Measurements from ENCODE around the gene SRCAP.

The SRCAP gene

DNA sequence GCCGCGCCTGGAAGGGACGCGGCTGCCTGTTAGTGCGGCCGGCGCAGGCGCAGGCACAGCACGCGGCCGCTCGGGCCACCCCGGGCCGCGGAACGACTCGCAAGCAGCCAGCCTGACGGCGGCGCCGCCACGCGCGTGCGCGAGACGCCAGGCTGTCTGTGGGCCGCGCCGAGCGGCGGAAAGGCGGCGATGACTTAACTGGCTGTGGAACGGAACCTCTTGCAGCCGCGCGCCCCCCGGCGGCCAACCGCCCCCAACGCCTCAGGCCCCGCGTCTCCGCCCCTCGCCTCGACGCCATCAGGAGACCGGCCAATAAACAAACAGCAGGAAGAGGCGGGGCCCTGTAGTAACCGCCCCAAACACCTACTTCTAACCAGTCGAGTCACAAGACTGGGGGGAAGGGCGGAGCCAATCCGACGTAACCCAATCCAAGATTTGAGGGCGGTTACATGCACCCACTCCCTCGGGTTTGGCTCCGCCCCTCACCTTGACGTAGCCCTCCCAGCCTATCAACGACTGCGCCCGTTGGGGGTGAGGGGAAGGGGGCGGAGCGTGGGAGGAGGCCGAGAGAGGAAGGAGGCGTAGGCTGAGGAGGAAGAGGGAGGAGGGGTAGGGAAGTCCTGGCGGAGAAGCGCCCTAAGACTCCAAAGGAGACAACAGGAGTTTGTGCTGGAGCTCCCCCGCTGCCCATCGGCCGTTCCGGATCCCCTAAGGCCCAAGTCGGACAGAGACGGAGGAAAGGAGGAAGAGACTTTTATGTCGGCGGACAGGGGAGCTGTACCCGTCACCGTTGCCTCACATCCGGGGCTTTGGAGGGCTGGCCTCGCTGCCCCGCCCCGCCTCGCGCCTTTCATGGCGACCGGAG lies 40.9 kb upstream of the SRCAP start, which contains the start of gene FBRS:
Gene FBRS, plus strand, starts transcription at position 566 of the 865 bp plus-strand sequence. CDS start 1,088 bp downstream, outside the sequence.
- ChIA-PET POLR2A (interaction anchor here (0.7 to 2.0 kb wide), 7 partner anchors 8 to 229 kb away, joined by 3 to 7 read pairs (median 3); partner anchors contain the start of genes DCTPP1, PRR14 and ZNF764), CTCF (interaction anchor here (0.7 to 4.3 kb wide), 15 partner anchors 8 to 567 kb away, joined by 3 to 64 read pairs (median 4); partner anchors contain the start of gene TBX6)
- DNase-seq (ENCODE audit: extremely low spot score): peak; percentile 96
- TF ChIP-seq, protein P1, sequence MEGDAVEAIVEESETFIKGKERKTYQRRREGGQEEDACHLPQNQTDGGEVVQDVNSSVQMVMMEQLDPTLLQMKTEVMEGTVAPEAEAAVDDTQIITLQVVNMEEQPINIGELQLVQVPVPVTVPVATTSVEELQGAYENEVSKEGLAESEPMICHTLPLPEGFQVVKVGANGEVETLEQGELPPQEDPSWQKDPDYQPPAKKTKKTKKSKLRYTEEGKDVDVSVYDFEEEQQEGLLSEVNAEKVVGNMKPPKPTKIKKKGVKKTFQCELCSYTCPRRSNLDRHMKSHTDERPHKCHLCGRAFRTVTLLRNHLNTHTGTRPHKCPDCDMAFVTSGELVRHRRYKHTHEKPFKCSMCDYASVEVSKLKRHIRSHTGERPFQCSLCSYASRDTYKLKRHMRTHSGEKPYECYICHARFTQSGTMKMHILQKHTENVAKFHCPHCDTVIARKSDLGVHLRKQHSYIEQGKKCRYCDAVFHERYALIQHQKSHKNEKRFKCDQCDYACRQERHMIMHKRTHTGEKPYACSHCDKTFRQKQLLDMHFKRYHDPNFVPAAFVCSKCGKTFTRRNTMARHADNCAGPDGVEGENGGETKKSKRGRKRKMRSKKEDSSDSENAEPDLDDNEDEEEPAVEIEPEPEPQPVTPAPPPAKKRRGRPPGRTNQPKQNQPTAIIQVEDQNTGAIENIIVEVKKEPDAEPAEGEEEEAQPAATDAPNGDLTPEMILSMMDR (IDR thresholded peaks at IDR 0.05; ENCODE audit: control extremely low read depth, extremely low read depth, low read depth, missing control alignments): peak; percentile 89

DNA sequence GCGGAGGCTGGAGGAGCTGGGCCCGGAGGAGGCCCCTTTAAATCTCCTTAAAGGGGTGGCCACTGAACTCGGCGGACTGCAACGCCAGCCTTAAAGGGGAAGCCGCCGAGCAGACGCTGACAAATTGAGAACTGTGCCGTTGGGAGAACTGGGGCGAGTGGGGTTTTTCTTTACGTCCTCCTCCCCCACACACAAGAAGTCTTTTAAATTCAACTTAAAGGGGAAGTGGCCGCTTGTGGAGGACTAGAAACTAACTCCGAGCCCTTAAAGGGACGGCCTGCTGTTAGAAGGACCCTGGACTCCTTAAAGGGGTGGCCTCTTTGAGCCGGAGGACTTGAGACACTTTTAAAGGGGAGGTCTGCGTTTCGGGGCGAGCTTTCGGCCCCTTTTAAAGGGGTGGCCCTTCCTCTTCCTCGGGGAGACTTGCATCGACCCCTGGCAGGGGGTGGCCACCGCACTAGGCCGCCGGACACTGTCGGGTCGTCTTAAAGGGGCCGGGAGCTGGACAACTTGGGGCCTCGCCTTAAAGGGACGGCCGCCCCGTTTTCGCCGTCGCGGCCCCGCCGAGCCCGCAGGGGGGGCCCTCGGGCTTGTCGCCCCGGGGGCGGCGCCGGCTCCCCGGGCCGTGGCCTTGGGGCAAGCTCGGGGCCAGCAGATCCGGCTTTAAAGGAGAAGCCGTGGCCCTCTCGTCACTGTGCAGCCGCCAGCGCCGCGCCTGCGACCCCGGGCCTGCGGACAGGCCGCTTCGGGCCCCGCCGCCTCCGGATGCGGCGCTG lies 40.1 kb upstream of the SRCAP start:
- TF ChIP-seq, protein P1 (IDR thresholded peaks at IDR 0.05; ENCODE audit: control extremely low read depth, extremely low read depth, low read depth, missing control alignments): peak; percentile 41
- ChIA-PET POLR2A (interaction anchor here (0.5 to 2.0 kb wide), 12 partner anchors 9 to 864 kb away, joined by 3 to 7 read pairs (median 3); partner anchors contain the start of genes DCTPP1, PRR14 and ZNF764), CTCF (interaction anchor here (0.7 to 4.3 kb wide), 17 partner anchors 8 to 567 kb away, joined by 3 to 64 read pairs (median 4); partner anchors contain the start of genes PHKG2, PRR14 and TBX6)
- peak; percentile 86 for DNase-seq (ENCODE audit: extremely low spot score)

DNA sequence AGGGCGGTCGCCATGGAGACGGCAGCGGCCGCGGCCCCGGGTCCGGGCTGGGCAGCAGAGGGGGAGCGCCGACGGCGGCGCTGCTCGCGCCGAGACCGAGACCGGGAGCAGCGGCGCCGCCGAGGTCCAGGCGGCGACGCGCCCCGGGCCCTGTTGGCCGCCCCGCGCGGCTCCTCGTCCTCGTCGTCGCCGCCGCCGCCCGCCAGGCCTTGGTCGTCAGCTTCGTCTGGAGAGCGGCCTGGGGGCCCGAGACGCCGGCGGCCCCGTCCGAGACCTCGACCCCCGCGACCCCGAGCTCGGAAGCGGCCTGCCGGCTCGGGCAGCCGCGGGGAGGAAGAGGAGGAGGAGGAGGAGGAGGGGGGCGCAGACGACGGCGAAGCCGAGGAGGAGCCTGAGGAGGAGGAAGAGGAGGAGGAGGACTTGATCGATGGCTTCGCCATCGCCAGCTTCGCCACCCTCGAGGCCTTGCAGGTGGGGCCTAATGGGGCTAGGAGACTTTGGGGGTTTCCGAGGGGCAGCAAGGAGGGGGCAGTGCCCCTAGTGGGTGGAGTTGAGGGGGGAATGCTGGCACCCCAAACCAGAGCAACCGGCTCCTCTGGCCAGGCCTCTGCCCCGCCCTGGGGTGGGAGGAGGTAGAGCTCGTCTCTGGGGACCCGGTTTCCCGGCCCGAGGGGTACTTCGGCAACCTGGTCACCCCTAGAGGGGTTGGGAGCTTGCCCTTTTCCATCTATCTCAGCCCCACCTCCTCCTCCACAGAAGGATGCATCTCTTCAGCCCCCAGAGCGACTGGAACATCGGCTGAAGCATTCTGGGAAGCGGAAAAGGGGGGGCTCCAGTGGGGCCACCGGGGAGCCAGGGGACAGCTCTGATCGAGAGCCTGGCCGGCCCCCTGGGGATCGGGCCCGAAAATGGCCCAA lies 39.2 kb upstream of the SRCAP start:
- POLR2A ChIA-PET: interaction anchor here (0.6 to 2.0 kb wide), 6 partner anchors 9 to 230 kb away, joined by 3 to 7 read pairs (median 3); partner anchors contain the start of genes DCTPP1 and PRR14

DNA sequence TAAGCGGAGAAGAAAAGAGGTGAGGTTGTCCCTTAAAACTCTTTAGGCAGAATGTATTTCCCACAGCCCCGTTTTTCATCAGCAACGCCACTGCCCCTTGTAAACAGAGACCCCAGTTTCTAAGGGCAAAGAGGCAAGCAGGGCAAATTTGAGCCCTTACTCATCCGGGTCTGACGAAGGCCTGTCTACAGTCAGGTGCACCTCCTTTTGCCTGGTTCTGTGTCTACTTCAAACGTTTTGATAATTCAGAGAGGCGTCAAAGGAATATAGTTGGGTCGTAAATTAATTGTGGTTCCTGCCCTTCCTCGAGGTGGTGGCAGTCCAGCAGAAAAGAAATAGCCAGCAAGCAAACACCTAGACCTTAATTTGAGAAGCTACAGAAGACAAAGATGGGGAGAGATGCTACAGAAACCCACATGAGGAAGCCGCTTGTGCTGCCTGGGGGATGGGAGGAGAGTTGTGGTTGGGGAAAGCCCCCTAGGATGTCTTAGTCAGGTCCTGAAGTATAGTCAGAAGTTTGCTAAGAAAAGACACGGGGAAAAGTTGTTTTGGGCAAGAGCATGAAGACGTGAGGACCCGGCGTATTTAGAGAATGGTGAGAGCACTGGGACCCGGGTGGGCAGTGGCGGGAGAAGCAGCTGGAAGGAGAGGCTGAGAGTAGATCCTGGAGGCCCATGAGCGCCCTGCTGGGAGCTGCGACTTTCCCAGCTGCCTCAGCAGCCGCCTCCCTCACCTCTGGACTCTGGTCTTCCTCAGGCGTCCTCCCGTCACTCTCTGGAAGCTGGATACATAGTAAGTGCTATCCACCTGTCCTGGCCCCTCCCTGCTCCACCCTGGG lies 38.3 kb upstream of the SRCAP start:
- TF ChIP-seq, protein P1 (IDR thresholded peaks at IDR 0.05; ENCODE audit: control extremely low read depth, extremely low read depth, low read depth, missing control alignments): no peak
- CTCF ChIA-PET: interaction anchor here (0.7 to 4.3 kb wide), 7 partner anchors 10 to 281 kb away, joined by 3 to 64 read pairs (median 3); partner anchors contain the start of genes PHKG2 and PRR14
- peak; percentile 80 for DNase-seq (ENCODE audit: extremely low spot score)
- POLR2A ChIA-PET: interaction anchor here (0.6 to 2.0 kb wide), 3 partner anchors 12 to 63 kb away, joined by 3 to 7 read pairs (median 3); no protein-coding TSS in a partner anchor

More for the DNA sequence above, 39.2 kb upstream of the SRCAP start:
- DNase-seq (ENCODE audit: extremely low spot score): no peak
- CTCF ChIA-PET: interaction anchor here (1.1 to 4.3 kb wide), 13 partner anchors 7 to 568 kb away, joined by 3 to 64 read pairs (median 4); partner anchors contain the start of genes PHKG2, PRR14 and TBX6
- TF ChIP-seq, protein P1 (IDR thresholded peaks at IDR 0.05; ENCODE audit: control extremely low read depth, extremely low read depth, low read depth, missing control alignments): no peak

DNA sequence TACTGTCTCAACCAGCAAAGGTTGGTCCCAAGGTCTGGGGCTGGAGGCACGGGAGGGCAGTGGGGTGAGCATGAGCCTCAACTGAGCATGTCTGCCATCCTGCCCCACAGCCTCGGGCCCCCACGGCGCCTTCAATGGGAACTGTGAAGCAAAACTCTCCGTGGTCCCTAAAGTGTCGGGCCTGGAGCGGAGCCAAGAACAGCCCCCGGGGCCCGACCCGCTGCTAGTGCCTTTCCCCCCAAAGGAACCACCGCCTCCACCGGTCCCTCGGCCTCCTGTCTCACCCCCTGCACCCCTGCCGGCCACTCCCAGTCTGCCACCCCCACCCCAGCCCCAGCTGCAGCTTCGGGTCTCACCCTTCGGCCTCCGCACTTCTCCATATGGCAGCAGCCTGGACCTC lies 36.5 kb upstream of the SRCAP start:
- TF ChIP-seq, protein P1 (IDR thresholded peaks at IDR 0.05; ENCODE audit: control extremely low read depth, extremely low read depth, low read depth, missing control alignments): no peak
- POLR2A ChIA-PET: no interaction called here
- CTCF ChIA-PET: no interaction called here
- DNase-seq (ENCODE audit: extremely low spot score): no peak

All from GM10248 (cell line).